HEK293 (cell line): ENCODE measurements around the gene PRDM10.

Experiments
- ZNF10 ChIP-seq: fragments of 450-650 bp; formaldehyde crosslinking; IDR thresholded peaks from 2 replicates; pipeline ENCODE4 v1.5.1; 2017; ENCODE audit warnings: missing biosample characterization, missing genetic modification characterization
- ZNF138 ChIP-seq: fragments of 450-650 bp; formaldehyde crosslinking; IDR thresholded peaks from 2 replicates; pipeline ENCODE4 v1.5.1; 2016; ENCODE audit warnings: missing biosample characterization, missing genetic modification characterization, borderline replicate concordance
- ZNF266 ChIP-seq: fragments of 450-650 bp; formaldehyde crosslinking; IDR thresholded peaks from 2 replicates; pipeline ENCODE4 v1.5.1; 2016; ENCODE audit warnings: missing biosample characterization, missing genetic modification characterization, low read depth
- ZNF302 ChIP-seq: fragments of 450-650 bp; formaldehyde crosslinking; IDR thresholded peaks from 2 replicates; pipeline ENCODE4 v1.5.1; 2016; ENCODE audit warnings: missing biosample characterization, missing genetic modification characterization, low read depth
- TF ChIP-seq, protein P1 (sequence below): fragments of 450-650 bp; formaldehyde crosslinking; IDR thresholded peaks from 2 replicates; pipeline ENCODE4 v1.5.1; 2016; ENCODE audit warnings: missing biosample characterization, missing genetic modification characterization
- TF ChIP-seq, protein P2 (sequence below): fragments of 450-650 bp; formaldehyde crosslinking; IDR thresholded peaks from 2 replicates; pipeline ENCODE4 v1.5.1; 2016; ENCODE audit warnings: missing biosample characterization, missing genetic modification characterization
- TF ChIP-seq, protein P3 (sequence below): fragments of 450-650 bp; formaldehyde crosslinking; IDR thresholded peaks from 2 replicates; pipeline ENCODE4 v1.5.1; 2016; ENCODE audit warnings: missing biosample characterization, missing genetic modification characterization, low read depth

DNA sequence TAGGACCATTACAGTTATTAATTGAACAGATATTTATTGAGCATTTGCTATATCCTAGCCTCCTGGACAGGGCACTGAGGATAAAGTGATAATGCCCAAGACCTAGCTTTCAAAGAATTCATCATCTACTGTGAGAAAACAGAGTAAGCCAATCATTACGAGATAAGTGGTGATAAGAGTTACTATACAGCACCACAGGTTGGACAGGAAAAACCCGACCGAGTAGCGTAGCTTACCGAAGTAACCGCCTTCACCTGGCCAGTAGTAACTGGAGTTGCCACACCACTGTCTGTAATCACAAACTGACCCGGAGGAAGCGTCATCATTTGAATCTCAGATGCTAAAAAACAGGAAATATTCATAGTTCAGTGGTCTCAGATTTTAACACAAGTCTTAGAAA lies 97.2 kb downstream of the PRDM10 start:
- TF ChIP-seq, protein P1, sequence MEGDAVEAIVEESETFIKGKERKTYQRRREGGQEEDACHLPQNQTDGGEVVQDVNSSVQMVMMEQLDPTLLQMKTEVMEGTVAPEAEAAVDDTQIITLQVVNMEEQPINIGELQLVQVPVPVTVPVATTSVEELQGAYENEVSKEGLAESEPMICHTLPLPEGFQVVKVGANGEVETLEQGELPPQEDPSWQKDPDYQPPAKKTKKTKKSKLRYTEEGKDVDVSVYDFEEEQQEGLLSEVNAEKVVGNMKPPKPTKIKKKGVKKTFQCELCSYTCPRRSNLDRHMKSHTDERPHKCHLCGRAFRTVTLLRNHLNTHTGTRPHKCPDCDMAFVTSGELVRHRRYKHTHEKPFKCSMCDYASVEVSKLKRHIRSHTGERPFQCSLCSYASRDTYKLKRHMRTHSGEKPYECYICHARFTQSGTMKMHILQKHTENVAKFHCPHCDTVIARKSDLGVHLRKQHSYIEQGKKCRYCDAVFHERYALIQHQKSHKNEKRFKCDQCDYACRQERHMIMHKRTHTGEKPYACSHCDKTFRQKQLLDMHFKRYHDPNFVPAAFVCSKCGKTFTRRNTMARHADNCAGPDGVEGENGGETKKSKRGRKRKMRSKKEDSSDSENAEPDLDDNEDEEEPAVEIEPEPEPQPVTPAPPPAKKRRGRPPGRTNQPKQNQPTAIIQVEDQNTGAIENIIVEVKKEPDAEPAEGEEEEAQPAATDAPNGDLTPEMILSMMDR (tag by site-specific recombination), result no peak
- TF ChIP-seq, protein P2, sequence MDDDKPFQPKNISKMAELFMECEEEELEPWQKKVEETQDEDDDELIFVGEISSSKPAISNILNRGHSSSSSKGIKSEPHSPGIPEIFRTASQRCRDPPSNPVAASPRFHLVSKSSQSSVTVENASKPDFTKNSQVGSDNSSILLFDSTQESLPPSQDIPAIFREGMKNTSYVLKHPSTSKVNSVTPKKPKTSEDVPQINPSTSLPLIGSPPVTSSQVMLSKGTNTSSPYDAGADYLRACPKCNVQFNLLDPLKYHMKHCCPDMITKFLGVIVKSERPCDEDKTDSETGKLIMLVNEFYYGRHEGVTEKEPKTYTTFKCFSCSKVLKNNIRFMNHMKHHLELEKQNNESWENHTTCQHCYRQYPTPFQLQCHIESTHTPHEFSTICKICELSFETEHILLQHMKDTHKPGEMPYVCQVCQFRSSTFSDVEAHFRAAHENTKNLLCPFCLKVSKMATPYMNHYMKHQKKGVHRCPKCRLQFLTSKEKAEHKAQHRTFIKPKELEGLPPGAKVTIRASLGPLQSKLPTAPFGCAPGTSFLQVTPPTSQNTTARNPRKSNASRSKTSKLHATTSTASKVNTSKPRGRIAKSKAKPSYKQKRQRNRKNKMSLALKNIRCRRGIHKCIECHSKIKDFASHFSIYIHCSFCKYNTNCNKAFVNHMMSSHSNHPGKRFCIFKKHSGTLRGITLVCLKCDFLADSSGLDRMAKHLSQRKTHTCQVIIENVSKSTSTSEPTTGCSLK (tag by site-specific recombination), result no peak
- TF ChIP-seq ZNF302 (tag by site-specific recombination), result no peak
- no peak for TF ChIP-seq ZNF138
- no peak for TF ChIP-seq ZNF266 (tag by site-specific recombination)
- TF ChIP-seq, protein P3, sequence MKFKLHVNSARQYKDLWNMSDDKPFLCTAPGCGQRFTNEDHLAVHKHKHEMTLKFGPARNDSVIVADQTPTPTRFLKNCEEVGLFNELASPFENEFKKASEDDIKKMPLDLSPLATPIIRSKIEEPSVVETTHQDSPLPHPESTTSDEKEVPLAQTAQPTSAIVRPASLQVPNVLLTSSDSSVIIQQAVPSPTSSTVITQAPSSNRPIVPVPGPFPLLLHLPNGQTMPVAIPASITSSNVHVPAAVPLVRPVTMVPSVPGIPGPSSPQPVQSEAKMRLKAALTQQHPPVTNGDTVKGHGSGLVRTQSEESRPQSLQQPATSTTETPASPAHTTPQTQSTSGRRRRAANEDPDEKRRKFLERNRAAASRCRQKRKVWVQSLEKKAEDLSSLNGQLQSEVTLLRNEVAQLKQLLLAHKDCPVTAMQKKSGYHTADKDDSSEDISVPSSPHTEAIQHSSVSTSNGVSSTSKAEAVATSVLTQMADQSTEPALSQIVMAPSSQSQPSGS (tag by site-specific recombination), result no peak
- no peak for TF ChIP-seq ZNF10
